Measurements from ENCODE around the gene TGFA. TPM values are rescaled to one million over a fixed set of nuclear protein-coding genes. Genes with fewer than 3 reads are reported as not detected.

TGFA gene
- total and polyA plus RNA-seq, 10 of the 15 experiments (the other 5 are each of a cell fraction or from before 2014, with no cell fraction given): 0.03 to 0.23 TPM; not detected in 8

DNA sequence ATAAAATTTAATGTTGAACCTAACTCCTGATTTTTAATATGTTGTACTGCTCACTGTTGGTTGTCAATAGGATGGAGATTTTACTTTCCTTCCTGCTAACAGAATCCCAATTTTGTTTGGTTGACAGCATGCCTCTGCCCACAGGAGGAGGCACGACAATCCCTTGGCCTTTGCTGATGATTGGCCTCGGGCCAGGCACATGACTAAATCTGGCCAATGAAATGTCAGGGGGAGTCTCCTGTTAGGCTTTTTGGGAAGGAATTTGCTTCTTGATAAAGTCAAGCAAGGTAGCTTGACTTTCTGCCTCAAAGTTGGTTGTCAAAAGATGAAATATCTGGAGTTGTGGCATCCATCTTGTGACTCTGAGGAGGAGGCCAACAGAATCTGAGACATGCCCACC, 6.8 kb upstream of the TGFA start:
- no peak overlapping the region for H3K9ac ChIP-seq (ENCODE audit: control insufficient read depth, insufficient read depth, low read length)
- no peak overlapping the region for H3K27ac ChIP-seq (ENCODE audit: control insufficient read depth, insufficient read depth)
- RAD21 ChIA-PET (ENCODE audit: unreplicated experiment): no interaction called here
- WGBS (ENCODE audit: insufficient coverage, insufficient replicate concordance, low lambda C conversion rate, missing lambda C conversion rate): 20% methylated on average over 2 of the region's 2 CpGs
- in situ Hi-C loops (cut with MboI) (no loop called here), intact Hi-C loops (cut with micrococcal nuclease; ENCODE audit: unreplicated experiment) (no loop called here)
- no peaks in the 10 kb centered on the region for H4K20me1 ChIP-seq (ENCODE audit: control insufficient read depth, insufficient read depth)
- no peak overlapping the region for H3K4me3 ChIP-seq
- ATAC-seq: no peak
- no peaks in the 10 kb centered on the region for H3K4me1 ChIP-seq (ENCODE audit: control insufficient read depth, insufficient read depth, low read length)
- POLR2A ChIA-PET: no interaction called here
- no peak for DNase-seq (ENCODE audit: low read depth, low spot score)
- H3K4me2 ChIP-seq (ENCODE audit: control insufficient read depth, insufficient read depth): no peak overlapping the region
- CTCF ChIA-PET: no interaction called here
- no peak for FAIRE-seq
- H3K36me3 ChIP-seq (ENCODE audit: control insufficient read depth in 2 of 2, insufficient read depth in 2 of 2, low read length in 1 of 2): no peaks in the 10 kb centered on the region
- BruUV-seq (replicated peaks): no TSS peak
- SMC1A ChIA-PET (ENCODE audit: uncharacterized antibody, unreplicated experiment): interaction anchor here (0.6 kb wide), 1 partner anchor 168 kb away, joined by 3 read pairs; no protein-coding TSS in a partner anchor
- no peaks in the 10 kb centered on the region for H3K27me3 ChIP-seq (replicated peaks in 1 of 2; ENCODE audit: control insufficient read depth in 2 of 2, insufficient read depth in 2 of 2, low read length in 1 of 2)
- TF ChIP-seq NRF1 (conservative IDR thresholded peaks at IDR 0.05; ENCODE audit: low read depth, low read length): no peak
- TF ChIP-seq KLF5 (IDR thresholded peaks at IDR 0.05; ENCODE audit: partially characterized antibody): no peak
- TF ChIP-seq, protein P1, sequence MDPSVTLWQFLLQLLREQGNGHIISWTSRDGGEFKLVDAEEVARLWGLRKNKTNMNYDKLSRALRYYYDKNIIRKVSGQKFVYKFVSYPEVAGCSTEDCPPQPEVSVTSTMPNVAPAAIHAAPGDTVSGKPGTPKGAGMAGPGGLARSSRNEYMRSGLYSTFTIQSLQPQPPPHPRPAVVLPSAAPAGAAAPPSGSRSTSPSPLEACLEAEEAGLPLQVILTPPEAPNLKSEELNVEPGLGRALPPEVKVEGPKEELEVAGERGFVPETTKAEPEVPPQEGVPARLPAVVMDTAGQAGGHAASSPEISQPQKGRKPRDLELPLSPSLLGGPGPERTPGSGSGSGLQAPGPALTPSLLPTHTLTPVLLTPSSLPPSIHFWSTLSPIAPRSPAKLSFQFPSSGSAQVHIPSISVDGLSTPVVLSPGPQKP (IDR thresholded peaks at IDR 0.05; ENCODE audit: low read depth, low read length): no peak
- TF ChIP-seq NFYB (IDR thresholded peaks at IDR 0.05; ENCODE audit: insufficient read depth, low read depth, low read length): peak; percentile 69
- TF ChIP-seq TCF3 (IDR thresholded peaks at IDR 0.05; ENCODE audit: borderline replicate concordance, insufficient read depth, low read depth, low read length): no peak
- TF ChIP-seq BRCA1 (IDR thresholded peaks at IDR 0.05; ENCODE audit: low read depth, low read length): no peak
- no peak for TF ChIP-seq SMAD1 (IDR thresholded peaks at IDR 0.05; ENCODE audit: low read depth, partially characterized antibody)
- no peaks in the 10 kb centered on the region for H3K79me2 ChIP-seq (ENCODE audit: control insufficient read depth, insufficient read depth, low read length)
- no peak overlapping the region for H2AFZ ChIP-seq (ENCODE audit: control insufficient read depth, low read depth, low read length)
- H3K9me3 ChIP-seq (replicated peaks; ENCODE audit: control insufficient read depth, insufficient read depth, low read length): no peaks in the 10 kb centered on the region
